AG10803 (cell line): Measurements from ENCODE around the gene UBXN2A.

Experiments used
- DNase-seq: peaks from one replicate; pipeline ENCODE4 v3.0.0; 2010; ENCODE audit warnings: low read depth
- H3K4me3 ChIP-seq: 2 replicates; pipeline ENCODE4 v1.5.1; 2011; ENCODE audit warnings: mild to moderate bottlenecking, low read length, control low read depth
- CTCF ChIP-seq: conservative IDR thresholded peaks from 2 replicates; pipeline ENCODE4 v1.5.1; 2011; ENCODE audit warnings: mild to moderate bottlenecking, low read length, control low read depth, inconsistent platforms

UBXN2A gene

GRCh38 chr2:23904692-23905091, 35.6 kb upstream of the UBXN2A start:
- TF ChIP-seq CTCF: no peak
- DNase-seq: peak; percentile 68
- no peak overlapping the region for H3K4me3 ChIP-seq

GRCh38 chr2:23905155-23905554, 35.1 kb upstream of the UBXN2A start:
- peak; percentile 44 for DNase-seq
- TF ChIP-seq CTCF: no peak

GRCh38 chr2:23912054-23912453, 28.2 kb upstream of the UBXN2A start:
- peak; percentile 8 for DNase-seq
- TF ChIP-seq CTCF: no peak
- H3K4me3 ChIP-seq: no peak overlapping the region

More at GRCh38 chr2:23905155-23905554, 35.1 kb upstream of the UBXN2A start:
- H3K4me3 ChIP-seq: no peak overlapping the region

GRCh38 chr2:23915327-23915726, 24.9 kb upstream of the UBXN2A start:
- no peak for DNase-seq
- no peak for TF ChIP-seq CTCF
- no peak overlapping the region for H3K4me3 ChIP-seq

GRCh38 chr2:23916727-23917405, 23.4 kb upstream of the UBXN2A start:
- no peak for TF ChIP-seq CTCF
- no peak for DNase-seq
- H3K4me3 ChIP-seq: no peak overlapping the region

GRCh38 chr2:23918837-23919489, 21.3 kb upstream of the UBXN2A start:
- no peak for DNase-seq
- no peak overlapping the region for H3K4me3 ChIP-seq
- TF ChIP-seq CTCF: no peak
